GM12892 (cell line): Measurements from ENCODE around the gene POMT1.

Source experiments
- POLR2A ChIP-seq: IDR thresholded peaks from 2 replicates; pipeline ENCODE4 v1.6.1; 2011; ENCODE audit warnings: low read depth, low read length, control low read depth
- POLR2AphosphoS5 ChIP-seq: IDR thresholded peaks from 2 replicates; pipeline ENCODE4 v1.6.1; 2011; ENCODE audit warnings: low read depth, low read length, control low read depth

DNA sequence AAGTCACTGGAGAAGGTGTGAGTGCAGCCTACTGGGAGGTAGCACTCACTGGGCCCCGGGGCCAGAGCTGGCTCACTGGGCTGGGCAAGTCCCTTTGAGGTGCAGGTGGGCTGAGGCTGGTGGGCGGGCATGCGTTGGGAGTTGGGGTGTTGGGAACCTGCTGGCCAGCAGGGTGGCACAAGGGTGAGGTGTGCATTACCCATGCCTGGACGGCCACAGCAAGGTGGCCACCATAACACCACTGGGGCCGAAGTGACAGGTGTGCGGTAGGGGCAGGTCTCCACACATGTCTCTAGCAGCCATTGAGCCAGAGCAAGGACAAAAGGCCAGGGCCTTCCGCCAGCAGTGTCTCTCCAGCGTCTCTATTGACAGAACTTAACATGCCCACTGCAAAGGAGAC is 65.2 kb downstream of the POMT1 start:
- peak; percentile 19; the same call in 1 of the 2 replicates for TF ChIP-seq POLR2A
- peak; percentile 62; the same call in 1 of the 2 replicates for TF ChIP-seq POLR2AphosphoS5
